ENCODE results near the gene ERBB2. TPM values are rescaled to one million over a fixed set of nuclear protein-coding genes. Genes with fewer than 3 reads are reported as not detected.
A peak's percentile ranks its signal among the peaks of the same experiment; 100 is the strongest.

Gene ERBB2
- total RNA-seq, 4 donors from 2014 or later, result 175 to 439 (median 234) TPM

GRCh38 chr17:39732586-39732985 lies 32.7 kb downstream of the ERBB2 start:
- no peak overlapping the region for H3K27ac ChIP-seq
- DNase-seq, result no peak
- H3K27me3 ChIP-seq, result peaks cover 9% of the 10 kb centered on the region
- H3K4me3 ChIP-seq, result no peak overlapping the region
- H3K4me1 ChIP-seq, result peaks cover 8 to 27% (median 20%) of the 10 kb centered on the region in 4 donors
- TF ChIP-seq EP300 (IDR thresholded peaks at IDR 0.05; ENCODE audit: low read depth) (no peak), CTCF (IDR thresholded peaks at IDR 0.05) (no peak), POLR2AphosphoS5 (IDR thresholded peaks at IDR 0.05) (no peak), POLR2A (IDR thresholded peaks at IDR 0.05) (no peak)
- no peaks in the 10 kb centered on the region for H3K9me3 ChIP-seq
- WGBS, 2 donors (ENCODE audit: low coverage in 1 of 2), result 95 to 100% methylated on average over 2 to 3 of the region's 3 CpGs
- in situ Hi-C loops (cut with MboI; ENCODE audit: low pct_ligation_motif_present in 1 of 4, low pct_unique_long_range_greater_than_20kb in 1 of 4, low sequenced_read_pairs in 3 of 4), result loop anchor here in 1 of 4 donors (25.0 kb wide), 1 partner anchor 95 kb away; the partner anchor contains the start of genes PPP1R1B and STARD3
- intact Hi-C loops (cut with DNase I; ENCODE audit: low total_unique reads), result no loop called here
- H3K36me3 ChIP-seq, result peaks cover 0 to 4% (median 0%) of the 10 kb centered on the region in 4 donors

GRCh38 chr17:39735882-39736281 lies 36.0 kb downstream of the ERBB2 start:
- H3K27me3 ChIP-seq, result peaks cover 32% of the 10 kb centered on the region
- peak overlapping the region in 2 of 4 donors; percentile 83 to 92 for H3K27ac ChIP-seq
- H3K36me3 ChIP-seq, result no peaks in the 10 kb centered on the region
- H3K4me1 ChIP-seq, result peaks cover 5 to 50% (median 31%) of the 10 kb centered on the region in 4 donors
- no peak for DNase-seq
- TF ChIP-seq EP300 (IDR thresholded peaks at IDR 0.05; ENCODE audit: low read depth) (no peak), POLR2AphosphoS5 (IDR thresholded peaks at IDR 0.05) (no peak), POLR2A (IDR thresholded peaks at IDR 0.05) (no peak), CTCF (IDR thresholded peaks at IDR 0.05) (no peak)
- 40 to 57% methylated on average over 1 to 2 of the region's 2 CpGs for WGBS, 2 donors (ENCODE audit: low coverage in 1 of 2)
- H3K9me3 ChIP-seq, result no peaks in the 10 kb centered on the region
- in situ Hi-C loops (cut with MboI; ENCODE audit: low pct_ligation_motif_present in 1 of 4, low pct_unique_long_range_greater_than_20kb in 1 of 4, low sequenced_read_pairs in 3 of 4) (loop anchor here in 1 of 4 donors (25.0 kb wide), 1 partner anchor 99 kb away; the partner anchor contains the start of genes PPP1R1B and STARD3), intact Hi-C loops (cut with DNase I; ENCODE audit: low total_unique reads) (no loop called here)
- no peak overlapping the region for H3K4me3 ChIP-seq

DNA sequence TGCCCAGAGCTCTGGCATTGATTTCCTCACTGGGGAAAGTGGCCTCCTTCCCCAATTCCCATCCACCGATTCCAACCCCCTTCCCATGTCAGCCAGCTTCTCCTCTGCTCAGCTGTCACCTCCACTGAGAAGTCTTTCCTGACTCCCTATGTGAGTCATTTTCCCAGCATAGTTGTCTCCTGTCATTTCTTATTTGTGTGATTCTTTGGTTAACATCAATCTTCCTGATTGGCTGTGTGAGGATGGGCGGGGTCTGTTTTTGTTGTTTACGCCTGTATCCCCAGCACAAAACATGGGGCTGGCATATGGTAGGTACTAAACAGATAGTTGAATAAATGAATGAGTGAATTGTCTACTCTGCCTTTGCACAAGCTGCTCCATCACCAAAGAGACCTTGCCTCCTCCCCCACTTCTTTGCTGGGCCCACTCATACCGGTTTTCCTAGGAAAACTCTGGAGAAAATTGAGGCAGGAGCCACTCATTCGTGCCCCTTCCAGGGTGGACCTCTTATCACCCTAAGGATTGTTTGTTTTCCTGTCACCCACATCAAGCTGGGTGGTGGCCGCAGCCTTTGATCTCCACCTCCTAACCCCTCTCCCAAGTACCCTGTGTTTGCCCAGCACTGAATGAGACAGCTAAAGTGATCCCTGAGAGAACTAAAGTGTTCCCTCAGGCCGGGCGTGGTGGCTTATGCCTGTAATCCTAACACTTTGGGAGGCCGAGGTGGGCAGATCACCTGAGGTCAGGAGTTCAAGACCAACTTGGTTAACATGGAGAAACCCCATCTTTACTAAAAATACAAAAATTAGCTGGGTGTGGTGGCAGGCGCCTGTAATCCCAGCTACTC lies 36.7 kb downstream of the ERBB2 start:
- peaks cover 39% of the 10 kb centered on the region for H3K27me3 ChIP-seq
- peaks cover 5 to 55% (median 32%) of the 10 kb centered on the region in 4 donors for H3K4me1 ChIP-seq
- peak overlapping the region; percentile 83 to 92 (median 90) for H3K27ac ChIP-seq
- no peaks in the 10 kb centered on the region for H3K36me3 ChIP-seq
- in situ Hi-C loops (cut with MboI; ENCODE audit: low pct_ligation_motif_present in 1 of 4, low pct_unique_long_range_greater_than_20kb in 1 of 4, low sequenced_read_pairs in 3 of 4) (loop anchor here in 1 of 4 donors (25.0 kb wide), 1 partner anchor 99 kb away; the partner anchor contains the start of genes PPP1R1B and STARD3), intact Hi-C loops (cut with DNase I; ENCODE audit: low total_unique reads) (no loop called here)
- 49 to 61% methylated on average over 5 to 10 of the region's 10 CpGs for WGBS, 2 donors (ENCODE audit: low coverage in 1 of 2)
- DNase-seq, result no peak
- H3K9me3 ChIP-seq, result no peaks in the 10 kb centered on the region
- peak overlapping the region in 2 of 4 donors; percentile 16 to 63 for H3K4me3 ChIP-seq
- TF ChIP-seq POLR2AphosphoS5 (IDR thresholded peaks at IDR 0.05) (no peak), POLR2A (IDR thresholded peaks at IDR 0.05) (no peak), CTCF (IDR thresholded peaks at IDR 0.05) (no peak), EP300 (IDR thresholded peaks at IDR 0.05; ENCODE audit: low read depth) (no peak)

DNA sequence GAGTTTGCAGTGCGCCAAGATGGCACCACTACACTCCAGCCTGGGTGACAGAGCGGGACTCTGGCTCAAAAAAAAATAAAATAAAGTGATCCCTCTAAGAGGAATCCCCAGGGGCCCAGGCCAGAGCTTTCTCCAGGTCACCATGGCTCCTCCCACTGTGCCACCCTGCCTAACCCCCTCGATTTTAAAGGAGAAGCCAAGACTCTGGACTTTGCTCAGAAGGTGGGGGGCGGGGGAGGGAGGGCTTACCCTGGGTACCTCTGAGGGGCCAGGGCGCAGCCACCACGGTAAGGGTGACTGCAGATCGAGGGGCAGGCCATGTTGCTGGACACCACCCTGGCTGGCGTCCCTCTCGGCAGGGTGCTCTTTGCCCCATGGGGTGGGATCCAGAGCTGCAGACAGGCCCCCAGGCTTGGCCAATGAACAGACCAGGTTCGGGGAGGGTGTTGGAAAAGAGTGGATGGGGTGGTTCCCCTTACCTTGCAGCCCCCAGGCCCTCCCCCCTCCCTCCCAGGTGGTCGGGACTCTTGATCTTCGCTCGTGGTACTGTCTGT lies 37.4 kb downstream of the ERBB2 start:
- peak overlapping the region; percentile 83 to 92 (median 90) for H3K27ac ChIP-seq
- intact Hi-C loops (cut with DNase I; ENCODE audit: low total_unique reads), result no loop called here
- in situ Hi-C loops (cut with MboI; ENCODE audit: low pct_ligation_motif_present in 1 of 4, low pct_unique_long_range_greater_than_20kb in 1 of 4, low sequenced_read_pairs in 3 of 4), result loop anchor here in 1 of 4 donors (25.0 kb wide), 1 partner anchor 100 kb away; the partner anchor contains the start of genes PPP1R1B and STARD3
- no peak for DNase-seq
- TF ChIP-seq EP300 (IDR thresholded peaks at IDR 0.05; ENCODE audit: low read depth) (no peak), POLR2A (IDR thresholded peaks at IDR 0.05) (no peak)
- H3K9me3 ChIP-seq, result no peaks in the 10 kb centered on the region
- H3K4me1 ChIP-seq, result peaks cover 5 to 55% (median 32%) of the 10 kb centered on the region in 4 donors
- H3K4me3 ChIP-seq, result peak overlapping the region in 3 of 4 donors; percentile 16 to 63 (median 50)
- H3K27me3 ChIP-seq, result peaks cover 39% of the 10 kb centered on the region
- 41% methylated on average over 13 of the region's 13 CpGs; no CpG with 5 or more reads in 1 of the 2 donors for WGBS, 2 donors (ENCODE audit: low coverage in 1 of 2)
- H3K36me3 ChIP-seq, result no peaks in the 10 kb centered on the region

Measured in transverse colon (tissue), 4 donors.